T-helper 1 cell (primary cell): ENCODE measurements around the gene MMP24.
"Not testable (repeated sequence)": the region's sequence is repeated elsewhere in the genome, so short reads cannot be mapped to it uniquely, and the experiment has no call there.

Source experiments
- DNase-seq, 5 donors: peaks; one replicate each; pipeline ENCODE4 v3.0.0-alpha.2; 2012 to 2020

Gene MMP24

GRCh38 chr20:35262321-35262720 is 35.8 kb downstream of the MMP24 start:
- not testable (repeated sequence) for DNase-seq

DNA sequence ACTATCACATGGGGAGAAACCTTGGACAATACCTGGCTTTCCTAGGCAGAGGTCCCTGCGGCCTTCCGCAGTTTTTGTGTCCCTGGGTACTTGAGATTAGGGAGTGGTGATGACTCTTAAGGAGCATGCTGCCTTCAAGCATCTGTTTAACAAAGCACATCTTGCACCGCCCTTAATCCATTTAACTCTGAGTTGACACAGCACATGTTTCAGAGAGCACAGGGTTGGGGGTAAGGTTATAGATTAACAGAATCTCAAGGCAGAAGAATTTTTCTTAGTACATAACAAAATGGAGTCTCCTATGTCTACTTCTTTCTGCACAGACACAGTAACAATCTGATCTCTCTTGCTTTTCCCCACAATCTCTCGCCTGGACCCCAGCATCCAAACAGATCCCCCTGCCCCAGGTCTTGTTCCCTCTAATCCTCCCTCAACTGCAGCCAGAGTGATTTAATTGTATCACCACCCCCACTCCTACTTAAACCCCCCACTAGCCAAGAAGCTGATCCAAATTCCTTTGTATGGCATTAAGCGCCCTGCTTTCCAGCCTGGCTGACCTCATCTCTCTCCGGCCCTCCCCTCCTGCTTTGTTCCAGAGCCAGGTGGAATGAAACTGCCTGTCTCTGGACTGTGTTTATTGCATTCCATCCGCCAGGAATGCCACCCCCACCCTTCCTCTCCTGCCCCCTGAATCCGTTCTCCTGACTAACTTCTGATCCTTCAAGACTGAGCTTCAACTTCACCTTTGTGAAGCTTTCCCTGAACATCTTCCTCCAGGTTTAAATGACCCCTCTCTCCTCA is 36.4 kb downstream of the MMP24 start:
- not testable (repeated sequence) for DNase-seq

DNA sequence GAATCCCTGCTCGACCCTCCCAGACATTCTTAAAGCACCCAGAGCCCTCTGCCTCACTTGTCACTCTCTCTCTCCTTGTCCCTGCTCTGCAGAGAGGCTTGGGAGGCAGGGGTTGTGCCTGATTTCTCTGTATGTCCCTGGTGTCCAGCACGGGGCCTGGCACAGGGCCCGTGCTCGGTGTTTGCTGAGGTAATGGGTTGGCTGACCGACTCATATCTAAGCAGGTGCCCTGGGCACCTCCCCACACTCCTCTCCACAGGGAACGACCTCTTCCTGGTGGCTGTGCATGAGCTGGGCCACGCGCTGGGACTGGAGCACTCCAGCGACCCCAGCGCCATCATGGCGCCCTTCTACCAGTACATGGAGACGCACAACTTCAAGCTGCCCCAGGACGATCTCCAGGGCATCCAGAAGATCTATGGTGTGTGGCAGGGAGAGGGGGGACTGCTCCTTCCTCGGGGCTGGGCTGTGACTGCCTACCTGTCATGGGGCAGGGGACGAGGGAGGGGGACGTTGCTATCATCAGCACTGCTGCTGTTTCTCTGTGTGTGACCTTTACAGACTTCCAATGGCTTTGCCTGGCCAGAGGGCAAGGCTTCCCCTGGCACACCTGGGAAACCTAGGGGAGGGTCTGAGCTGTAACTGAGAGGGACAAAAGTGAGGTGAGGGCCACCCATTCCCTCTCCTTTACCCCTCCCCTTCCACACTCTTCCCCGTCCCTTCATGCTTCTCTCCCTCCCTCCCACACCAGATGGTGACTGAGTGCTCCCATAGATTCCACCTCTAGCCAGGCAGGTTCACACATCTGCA is 37.2 kb downstream of the MMP24 start:
- DNase-seq, result no peak

- no peak for DNase-seq
These were observed 38.3 kb downstream of the MMP24 start for GRCh38 chr20:35264755-35265154.

DNA sequence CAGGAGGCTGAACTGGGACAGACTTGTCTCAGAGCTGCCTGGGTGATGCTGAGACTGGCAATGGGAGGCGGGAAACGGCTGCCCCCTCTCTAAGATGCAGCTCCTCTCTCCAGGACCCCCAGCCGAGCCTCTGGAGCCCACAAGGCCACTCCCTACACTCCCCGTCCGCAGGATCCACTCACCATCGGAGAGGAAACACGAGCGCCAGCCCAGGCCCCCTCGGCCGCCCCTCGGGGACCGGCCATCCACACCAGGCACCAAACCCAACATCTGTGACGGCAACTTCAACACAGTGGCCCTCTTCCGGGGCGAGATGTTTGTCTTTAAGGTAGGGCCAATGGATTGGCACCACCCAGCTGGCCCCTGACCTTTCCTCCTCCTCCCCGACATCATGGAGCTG is 40.6 kb downstream of the MMP24 start:
- DNase-seq, result no peak

- peak in 1 of 5 donors; percentile 38 for DNase-seq
These were observed 42.7 kb downstream of the MMP24 start for GRCh38 chr20:35269055-35269781.

GRCh38 chr20:35270021-35270902 is 43.8 kb downstream of the MMP24 start:
- no peak for DNase-seq

- no peak for DNase-seq
These were observed 44.8 kb downstream of the MMP24 start for GRCh38 chr20:35271073-35271882.

- DNase-seq, result no peak
These were observed 45.4 kb downstream of the MMP24 start for GRCh38 chr20:35271904-35272303.

DNA sequence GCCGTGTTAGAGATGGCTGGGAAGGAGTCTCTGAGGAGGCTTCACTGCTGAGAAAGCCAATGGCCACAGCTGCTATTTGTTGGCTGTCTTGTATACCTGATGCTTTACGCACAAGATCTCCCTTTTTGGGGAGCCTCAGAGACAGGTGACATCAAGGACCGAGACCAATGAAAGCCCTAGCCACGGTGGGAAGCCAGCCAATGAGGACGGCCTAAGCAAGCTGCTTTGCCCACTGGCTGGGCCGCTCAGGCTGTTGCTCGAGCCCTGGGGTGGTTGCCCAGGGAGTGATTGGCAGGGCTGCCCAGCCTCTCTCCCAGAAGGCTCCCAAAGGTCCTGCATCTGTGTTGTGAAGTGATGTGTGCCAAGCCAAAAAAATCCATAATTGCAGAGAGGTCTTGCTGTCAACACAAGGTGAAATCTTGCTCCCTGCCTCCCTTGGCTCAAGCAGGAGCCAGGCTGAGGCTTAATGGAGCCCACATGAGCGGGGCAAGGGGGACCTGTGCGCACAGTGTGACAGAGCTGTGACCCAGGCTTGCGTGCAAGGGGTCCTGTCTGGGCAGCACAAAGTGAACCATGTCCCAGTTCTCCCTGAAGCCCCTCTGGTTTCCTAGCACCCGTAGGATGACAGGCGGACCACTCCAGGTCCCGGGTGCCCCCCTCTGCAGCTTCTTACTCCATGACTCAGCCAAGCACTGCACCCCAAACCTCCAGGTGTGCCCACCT is 47.1 kb downstream of the MMP24 start:
- no peak for DNase-seq

DNA sequence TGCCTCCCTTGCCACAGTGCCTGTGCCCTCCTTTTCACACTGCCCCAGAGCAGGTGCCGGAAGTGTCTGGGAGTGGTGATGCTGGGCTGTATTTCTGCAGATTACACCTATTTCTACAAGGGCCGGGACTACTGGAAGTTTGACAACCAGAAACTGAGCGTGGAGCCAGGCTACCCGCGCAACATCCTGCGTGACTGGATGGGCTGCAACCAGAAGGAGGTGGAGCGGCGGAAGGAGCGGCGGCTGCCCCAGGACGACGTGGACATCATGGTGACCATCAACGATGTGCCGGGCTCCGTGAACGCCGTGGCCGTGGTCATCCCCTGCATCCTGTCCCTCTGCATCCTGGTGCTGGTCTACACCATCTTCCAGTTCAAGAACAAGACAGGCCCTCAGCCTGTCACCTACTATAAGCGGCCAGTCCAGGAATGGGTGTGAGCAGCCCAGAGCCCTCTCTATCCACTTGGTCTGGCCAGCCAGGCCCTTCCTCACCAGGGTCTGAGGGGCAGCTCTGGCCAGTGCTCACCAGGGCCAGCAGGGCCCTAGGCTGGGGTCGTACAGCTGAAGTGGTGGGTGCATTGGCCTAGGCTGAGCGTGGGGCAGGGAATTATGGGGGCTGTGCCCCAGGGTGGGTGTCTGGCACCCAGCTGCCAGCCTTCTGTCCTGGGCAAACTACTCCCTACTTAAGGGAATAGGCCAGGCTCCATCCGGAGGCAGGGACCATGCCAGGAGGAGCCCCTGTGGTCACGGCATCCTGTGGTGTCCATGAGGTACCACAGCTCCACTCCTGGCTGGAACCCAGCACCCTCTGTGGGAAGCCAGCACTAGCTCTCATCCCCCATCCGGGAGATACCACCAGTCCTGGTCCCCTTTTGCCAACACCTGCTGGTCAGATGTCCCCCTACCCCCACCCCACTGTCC is 47.9 kb downstream of the MMP24 start:
- DNase-seq, result no peak

- no peak for DNase-seq
These were observed 49.3 kb downstream of the MMP24 start for GRCh38 chr20:35275741-35276251.

DNA sequence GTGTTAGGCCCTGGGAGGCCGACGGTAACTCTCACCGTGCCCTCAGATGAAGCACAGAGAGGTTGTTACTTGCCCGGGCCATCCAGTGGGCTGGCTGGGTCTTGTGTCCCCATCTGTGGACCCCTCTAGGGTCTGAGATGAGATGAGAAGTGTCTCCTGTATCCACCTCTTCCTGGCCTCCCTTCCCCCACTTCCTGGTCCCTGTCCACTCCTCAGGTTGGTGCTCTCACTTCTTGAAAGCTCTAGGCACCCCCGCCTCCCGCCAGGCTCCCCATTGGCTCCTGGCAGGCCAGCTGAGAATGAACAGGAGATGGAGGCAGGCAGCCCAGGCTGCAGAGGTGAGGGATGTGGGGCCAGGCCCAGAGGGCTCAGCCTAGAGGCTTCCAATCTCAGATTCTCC is 49.9 kb downstream of the MMP24 start:
- DNase-seq, result no peak

GRCh38 chr20:35277127-35277526 is 50.6 kb downstream of the MMP24 start:
- no peak for DNase-seq

- peak; percentile 76 to 97 (median 84) for DNase-seq
These were observed 51.3 kb downstream of the MMP24 start, which contains the start of gene MMP24OS for GRCh38 chr20:35277531-35278395. TSS of gene MMP24OS (minus strand) at chr20:35278122. CDS start at chr20:35277929, 193 bp downstream.

DNA sequence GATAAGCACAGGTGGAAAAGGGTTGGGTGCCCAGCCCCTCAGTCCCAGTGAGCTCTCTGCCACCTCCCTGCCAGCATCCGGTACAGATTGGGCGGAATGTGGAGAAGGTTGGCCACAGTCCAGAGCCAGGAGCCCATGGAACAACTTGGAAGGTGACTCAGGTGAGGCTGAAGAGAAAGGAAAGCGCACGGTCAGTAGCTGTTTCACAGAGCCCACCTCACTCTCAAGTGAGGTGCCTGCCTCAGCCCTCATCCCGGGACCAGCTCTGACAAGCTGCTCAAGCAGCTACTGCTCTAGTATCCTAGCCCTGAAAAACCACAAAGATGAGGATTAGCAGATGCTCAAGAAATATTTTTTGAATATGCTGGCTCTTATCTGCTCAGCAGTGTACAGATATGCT is 52.5 kb downstream of the MMP24 start:
- no peak for DNase-seq

- DNase-seq, result no peak
These were observed 53.2 kb downstream of the MMP24 start for GRCh38 chr20:35279533-35280174.

DNA sequence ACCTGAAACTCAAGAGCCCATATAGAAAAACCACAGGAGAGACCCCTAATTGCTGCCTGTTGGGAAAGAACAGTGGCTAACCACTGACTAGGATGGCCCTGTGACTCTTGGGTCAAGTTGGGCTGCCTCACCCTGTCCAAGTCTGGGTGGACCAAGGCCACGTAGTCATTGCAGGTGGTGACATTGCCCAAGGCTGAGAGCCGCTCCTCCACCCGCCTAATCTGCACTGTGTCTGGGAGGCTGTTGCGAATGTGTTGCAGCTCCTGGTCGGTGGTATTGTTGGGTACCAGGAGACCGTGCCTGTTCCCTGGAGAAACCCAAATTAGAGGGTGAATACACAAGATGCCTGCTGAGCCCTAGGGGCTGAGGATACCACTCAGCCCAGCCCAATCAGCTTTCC is 54.0 kb downstream of the MMP24 start:
- DNase-seq, result no peak
